Activated gamma-delta T cell (primary cell): ENCODE results near the gene PHAF1.

Source experiments
- DNase-seq: peaks from one replicate; lab custom pipeline; 2025; lab: John Stamatoyannopoulos, UW
- total RNA-seq, 2 donors: gene quantifications; one replicate each; lab custom pipeline; 2026; lab: John Stamatoyannopoulos, UW

The PHAF1 gene
- total RNA-seq = 28.2 to 30.2 reads per million in 2 donors

- peak; percentile 95 for DNase-seq
Observed at GRCh38 chr16:67109407-67110135, at the start of gene PHAF1. TSS of gene PHAF1 (plus strand) at chr16:67109941. CDS start at chr16:67110176, 235 bp downstream.

DNA sequence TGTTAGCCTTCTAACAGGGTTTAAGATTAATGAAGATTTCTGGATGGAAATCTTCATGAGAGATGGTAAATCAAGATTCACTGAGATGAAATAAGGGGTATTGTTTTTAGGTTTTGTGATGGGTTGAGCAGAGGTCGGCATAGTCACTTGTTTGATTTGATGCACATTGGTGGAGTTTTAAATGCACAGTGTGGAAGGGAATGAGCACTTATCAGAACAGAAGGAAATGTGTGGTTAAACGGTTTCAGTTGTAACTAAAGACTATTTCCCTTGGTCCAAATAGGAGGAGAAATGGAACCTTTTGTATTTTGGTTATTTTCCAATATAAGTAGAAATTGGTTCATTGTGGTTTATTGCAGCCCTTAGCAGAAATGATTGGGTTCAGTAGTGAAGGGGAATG lies 46.7 kb upstream of the PHAF1 start:
- DNase-seq = no peak

- no peak for DNase-seq
Observed at GRCh38 chr16:67068212-67068753, 41.5 kb upstream of the PHAF1 start.

GRCh38 chr16:67071476-67072048 lies 38.2 kb upstream of the PHAF1 start:
- DNase-seq = no peak

DNA sequence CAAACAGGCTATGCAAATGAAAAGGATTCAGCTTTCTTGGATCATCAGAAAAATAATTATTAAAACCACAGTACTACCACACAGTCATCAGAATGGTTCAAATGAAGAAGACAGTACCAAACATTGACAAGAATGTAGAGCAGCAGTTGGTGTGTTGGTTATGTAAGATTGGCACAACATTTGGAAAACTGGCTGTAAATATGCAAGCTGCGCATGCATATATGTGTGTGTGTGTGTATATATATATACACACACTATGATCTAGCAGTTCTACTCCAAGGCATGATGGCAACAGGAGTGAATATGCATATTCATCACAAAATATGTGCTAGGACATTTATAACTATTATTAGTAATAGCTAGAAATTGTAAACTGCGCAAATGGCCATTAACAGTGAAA lies 34.4 kb upstream of the PHAF1 start:
- DNase-seq = no peak

DNA sequence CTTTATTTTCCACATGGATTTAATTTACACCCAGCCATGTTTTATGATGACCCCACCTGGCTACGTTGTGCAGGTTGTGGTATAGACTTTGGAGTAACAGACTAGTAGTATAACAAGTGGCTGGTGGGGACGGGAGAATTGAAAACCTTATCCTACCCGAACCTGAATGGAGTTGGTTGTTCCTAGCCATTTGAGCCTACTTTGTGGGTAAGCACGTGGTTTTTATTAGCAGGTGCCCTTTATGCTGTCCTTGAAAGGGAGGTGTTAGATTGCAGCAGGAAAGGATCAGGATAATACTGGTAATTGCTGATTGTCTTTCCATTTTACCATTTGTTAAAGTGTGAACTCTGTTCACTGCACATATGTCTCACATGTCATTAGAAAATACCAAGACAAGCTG lies 31.9 kb upstream of the PHAF1 start:
- no peak for DNase-seq

- DNase-seq = no peak
Observed at GRCh38 chr16:67082100-67082499, 27.6 kb upstream of the PHAF1 start.

DNA sequence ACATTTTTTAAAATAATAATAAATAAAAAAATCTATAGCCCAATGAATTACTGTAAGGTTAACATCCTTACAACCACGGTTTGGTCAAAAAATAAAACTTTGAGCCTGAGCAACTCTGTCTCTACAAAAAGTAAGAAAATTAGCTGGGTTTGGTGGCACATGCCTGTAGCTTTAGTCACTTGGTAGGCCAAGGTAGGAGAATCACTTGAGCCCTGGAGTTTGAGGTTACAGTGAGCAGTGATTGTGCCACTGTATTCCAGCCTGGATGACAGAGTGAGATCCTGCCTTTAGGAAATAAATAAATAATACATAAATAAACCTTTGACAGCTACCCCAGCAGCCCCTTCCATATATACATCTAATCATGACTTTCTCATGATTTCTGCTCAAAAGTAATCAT lies 26.9 kb upstream of the PHAF1 start:
- DNase-seq = no peak

DNA sequence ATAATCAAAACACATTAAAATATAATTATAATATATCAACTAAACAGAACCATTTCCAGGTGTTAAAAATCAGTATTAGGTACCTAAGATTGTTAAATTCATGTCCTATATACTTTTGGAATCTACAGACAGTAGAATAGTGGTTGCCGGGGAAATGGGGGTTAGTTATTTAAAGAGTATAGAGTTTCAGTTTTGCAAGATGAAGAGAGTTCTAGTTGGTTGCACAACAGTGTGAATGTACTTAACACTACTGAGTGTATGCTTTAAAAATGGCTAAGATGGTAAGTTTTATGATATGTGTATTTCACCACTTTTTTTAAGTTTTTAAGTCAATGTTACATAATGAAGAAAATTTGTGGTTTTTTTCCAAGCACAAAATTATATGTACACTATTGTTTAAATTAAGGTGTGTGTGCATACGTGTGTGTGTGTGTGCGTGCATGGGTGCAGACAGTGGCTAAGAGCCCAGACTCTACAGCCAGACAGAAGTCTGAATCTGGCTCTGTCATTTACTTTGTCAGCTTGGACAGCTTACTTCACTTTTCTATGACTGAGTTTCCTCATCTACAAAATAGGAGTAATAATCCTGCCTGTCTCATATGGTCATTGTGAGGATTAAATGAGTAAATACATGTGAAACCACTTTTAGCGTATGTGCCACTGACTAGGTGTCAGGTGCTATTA lies 25.3 kb upstream of the PHAF1 start:
- no peak for DNase-seq

- no peak for DNase-seq
Observed at GRCh38 chr16:67086822-67087221, 22.9 kb upstream of the PHAF1 start.

DNA sequence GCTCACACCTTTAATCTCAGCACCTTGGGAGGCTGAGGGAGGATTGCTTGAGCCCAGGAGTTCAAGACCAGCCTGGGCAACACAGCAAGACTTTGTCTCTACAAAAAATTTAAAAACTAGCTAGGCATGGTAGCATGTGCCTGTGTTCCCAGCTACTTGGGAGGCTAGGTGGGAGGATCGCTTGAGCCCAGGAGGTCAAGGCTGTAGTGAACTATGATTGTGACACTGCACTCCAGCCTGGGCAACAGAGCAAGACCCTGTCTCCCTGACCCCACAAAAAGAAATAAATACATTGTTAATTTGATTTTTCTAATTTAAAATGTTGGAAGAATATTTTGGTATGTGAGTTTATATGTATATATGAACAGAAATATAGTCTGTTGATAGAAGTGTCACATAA lies 22.4 kb upstream of the PHAF1 start:
- no peak for DNase-seq

GRCh38 chr16:67087803-67088202 lies 21.9 kb upstream of the PHAF1 start:
- no peak for DNase-seq

DNA sequence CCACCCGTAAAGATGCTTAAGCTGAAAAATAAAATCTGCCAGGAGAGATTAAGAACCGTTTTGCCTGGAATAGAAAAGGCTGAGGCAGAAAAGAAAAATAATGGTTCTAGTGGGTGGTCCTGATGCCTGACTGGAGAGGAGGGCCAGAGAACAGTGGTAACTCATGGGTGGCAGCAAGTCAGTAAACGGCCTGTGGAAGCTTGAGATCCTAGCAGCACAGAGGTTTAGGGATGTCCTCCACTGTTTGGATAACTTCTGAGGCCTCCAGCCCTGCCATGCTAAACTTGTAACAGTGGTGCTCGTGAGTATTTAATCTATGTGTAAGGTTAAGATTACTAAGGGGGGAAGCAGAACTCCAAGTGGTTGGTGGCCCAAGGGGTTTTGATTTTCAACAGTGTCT lies 21.2 kb upstream of the PHAF1 start:
- no peak for DNase-seq

- DNase-seq = no peak
Observed at GRCh38 chr16:67089101-67089500, 20.6 kb upstream of the PHAF1 start.

- no peak for DNase-seq
Observed at GRCh38 chr16:67091906-67092566, 17.7 kb upstream of the PHAF1 start.

- no peak for DNase-seq
Observed at GRCh38 chr16:67093098-67093726, 16.5 kb upstream of the PHAF1 start.

DNA sequence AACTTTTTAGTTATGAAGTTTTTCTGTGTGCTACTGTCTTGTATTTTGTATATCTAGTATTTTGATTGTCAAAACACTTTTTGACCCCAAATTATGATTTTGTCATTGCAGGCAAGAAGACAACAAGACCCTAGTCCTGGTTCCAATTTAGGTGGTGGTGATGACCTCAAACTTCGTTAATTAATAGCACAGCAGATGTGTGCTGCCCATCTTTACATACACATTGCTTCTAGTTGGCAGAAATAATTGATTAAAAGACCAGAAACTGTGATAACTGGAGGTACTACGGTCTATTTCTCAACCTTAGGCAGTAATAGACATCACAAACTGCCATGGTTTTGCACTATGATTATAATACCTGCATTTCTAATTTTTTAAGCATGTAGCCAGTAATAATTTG lies 11.1 kb upstream of the PHAF1 start:
- DNase-seq = no peak

- no peak for DNase-seq
Observed at GRCh38 chr16:67100569-67101310, 9.0 kb upstream of the PHAF1 start.

DNA sequence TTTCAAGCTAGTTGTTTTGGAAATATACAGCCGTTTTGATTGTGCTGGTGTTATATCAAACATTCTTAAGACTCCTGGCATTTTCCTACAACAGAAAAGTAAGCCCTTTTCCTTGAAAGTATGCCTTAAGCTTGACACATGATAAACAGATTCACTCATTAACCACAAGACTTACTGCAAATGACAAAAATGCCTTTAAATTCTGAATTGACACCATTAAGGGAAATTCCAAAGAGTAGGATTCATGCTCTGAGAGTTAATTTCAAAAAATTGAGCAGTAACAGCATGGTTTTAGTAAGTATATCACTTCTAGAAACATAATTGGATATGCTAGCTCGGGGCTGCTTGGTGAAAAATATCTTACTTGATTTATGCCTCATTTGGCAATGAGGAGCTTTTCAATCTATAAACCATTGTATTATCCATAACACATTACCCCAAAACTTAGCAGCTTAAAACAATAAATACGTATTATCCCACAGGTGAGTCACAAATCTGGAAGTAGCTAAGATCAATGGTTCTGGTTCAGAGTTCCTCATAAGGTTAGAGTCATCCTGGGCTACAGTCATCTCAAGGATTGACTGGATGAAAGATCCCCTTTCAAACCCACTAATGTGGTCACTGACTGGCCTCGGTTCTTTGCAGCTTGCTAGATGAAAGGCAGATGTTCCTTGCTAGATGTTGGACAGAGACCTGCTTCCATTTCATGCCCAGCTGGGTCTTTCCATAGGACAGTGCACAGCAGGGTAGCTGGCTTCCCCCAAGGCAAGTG lies 8.2 kb upstream of the PHAF1 start:
- no peak for DNase-seq

DNA sequence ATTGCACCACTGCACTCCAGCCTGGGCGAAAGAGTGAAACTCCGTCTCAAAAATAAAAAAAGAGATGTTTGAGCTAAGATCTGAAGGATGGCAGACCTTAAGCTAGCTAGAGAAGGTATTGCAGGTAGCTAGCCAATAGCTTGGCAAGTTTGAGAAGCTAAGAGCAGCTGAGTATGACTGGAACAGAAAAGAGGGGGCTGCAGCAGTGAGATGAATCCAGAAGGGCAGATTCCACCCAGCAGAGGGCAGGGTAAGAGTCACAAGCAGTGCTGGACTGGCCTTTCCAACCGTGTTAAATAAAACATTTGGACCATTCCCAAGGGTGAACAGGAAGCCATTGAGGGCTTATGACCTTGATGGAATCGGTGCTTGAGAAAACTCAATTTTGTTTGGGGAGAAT lies 5.7 kb upstream of the PHAF1 start:
- no peak for DNase-seq
